GM12878 (cell line): ENCODE results near the gene ADPRM. TPM values are rescaled to one million over a fixed set of nuclear protein-coding genes. Genes with fewer than 3 reads are reported as not detected.

ENCODE experiments used
- ATF7 ChIP-seq: fragments of 450-650 bp; IDR thresholded peaks from 2 replicates; pipeline ENCODE4 v1.6.1; 2016; ENCODE audit warnings: low read depth, mild to moderate bottlenecking
- FOXK2 ChIP-seq: fragments of 450-650 bp; IDR thresholded peaks from 2 replicates; pipeline ENCODE4 v1.6.1; 2017; ENCODE audit warnings: mild to moderate bottlenecking, moderate library complexity
- GABPA ChIP-seq: IDR thresholded peaks from 2 replicates; pipeline ENCODE4 v1.6.1; 2014; ENCODE audit warnings: antibody characterized with exemption, low read depth, mild to moderate bottlenecking, inconsistent platforms
- MLLT1 ChIP-seq: fragments of 450-650 bp; IDR thresholded peaks from 2 replicates; pipeline ENCODE4 v1.6.1; 2016; ENCODE audit warnings: mild to moderate bottlenecking
- NR2F1 ChIP-seq: fragments of 450-650 bp; conservative IDR thresholded peaks from 2 replicates; pipeline ENCODE4 v1.6.1; 2017; ENCODE audit warnings: mild to moderate bottlenecking
- PBX3 ChIP-seq: IDR thresholded peaks from 2 replicates; pipeline ENCODE4 v1.6.1; 2011; ENCODE audit warnings: mild to moderate bottlenecking, low read depth, low read length, moderate library complexity; ENCODE audit not compliant: insufficient replicate concordance
- RB1 ChIP-seq: fragments of 450-650 bp; formaldehyde crosslinking; IDR thresholded peaks from 2 replicates; pipeline ENCODE4 v1.6.1; 2017; ENCODE audit warnings: mild to moderate bottlenecking, borderline replicate concordance
- USF2 ChIP-seq: IDR thresholded peaks from 2 replicates; pipeline ENCODE4 v1.6.1; 2011; ENCODE audit warnings: low read depth, low read length, improper control_type of control experiment, borderline replicate concordance
- ZNF592 ChIP-seq: fragments of 450-650 bp; IDR thresholded peaks from 2 replicates; pipeline ENCODE4 v1.6.1; 2017; ENCODE audit warnings: mild to moderate bottlenecking, moderate library complexity
- polyA plus RNA-seq, 11 experiments: library from polyadenylated mRNA; depleted of rRNA in 4 of 11; unstranded in 6 of 11; stranded (reverse) in 5 of 11; fragments of >200 nt; fragmentation: Nextera tagmentation in 4 of 11; fragmentation: Illumina TruSeq in 1 of 11; extraction: Ambion mirVana in 4 of 11; extraction: Trizol in 1 of 11; gene quantifications; 1 replicate in 1 of 11; 2 replicates in 10 of 11; pipeline versions ENCODE4 v1.2.1 to v1.2.3, GENCODE V29; 2011 to 2016; ENCODE audit warnings: inconsistent platforms in 2 of 11, missing spikeins in 2 of 11, low read depth in 1 of 11
- total RNA-seq, 4 experiments: library from RNA; depleted of rRNA in 3 of 4; stranded (reverse); fragments of >200 nt in 3 of 4; fragmentation: Illumina TruSeq in 1 of 4; extraction: Trizol in 1 of 4; gene quantifications; 2 replicates each; pipeline versions ENCODE4 v1.2.1 to v1.2.3, GENCODE V29; 2013 to 2021

Gene ADPRM
- total and polyA plus RNA-seq, 10 of the 15 experiments (the other 5 are each of a cell fraction or from before 2014, with no cell fraction given), result 7.1 to 18.4 (median 8.8) TPM

GRCh38 chr17:10697092-10698081, at the start of gene ADPRM, which contains the start of gene SCO1 (continued):
- TF ChIP-seq MLLT1 (no peak), USF2 (no peak), NR2F1 (peak; percentile 72), GABPA (peak; percentile 97), ZNF592 (no peak), ATF7 (no peak), FOXK2 (no peak; the same call in none of the 2 replicates), PBX3 (no peak), RB1 (peak; percentile 61; the same call in 1 of the 2 replicates)
